ENCODE results near the gene NAALADL2. TPM values are rescaled to one million over a fixed set of nuclear protein-coding genes. Genes with fewer than 3 reads are reported as not detected.

The NAALADL2 gene
- total RNA-seq, 2 donors from 2014 or later = 0.35 TPM; not detected in 1

- no peak overlapping the region for H3K27ac Mint-ChIP-seq
- no peak for DNase-seq (ENCODE audit: low spot score in 2 of 2)
- no peaks in the 10 kb centered on the region for H3K36me3 Mint-ChIP-seq
- ATAC-seq = no peak
- H3K9me3 Mint-ChIP-seq = peaks cover 7 to 11% of the 10 kb centered on the region in 2 donors
These were observed 91.9 kb downstream of the NAALADL2 start for GRCh38 chr3:174951034-174951433.

GRCh38 chr3:174951498-174952005, 92.4 kb downstream of the NAALADL2 start:
- no peak for ATAC-seq
- Mint-ChIP-seq H3K9me3 (peaks cover 7 to 11% of the 10 kb centered on the region in 2 donors), H3K36me3 (no peaks in the 10 kb centered on the region), H3K27ac (no peak overlapping the region)
- DNase-seq (ENCODE audit: low spot score in 2 of 2) = no peak

DNA sequence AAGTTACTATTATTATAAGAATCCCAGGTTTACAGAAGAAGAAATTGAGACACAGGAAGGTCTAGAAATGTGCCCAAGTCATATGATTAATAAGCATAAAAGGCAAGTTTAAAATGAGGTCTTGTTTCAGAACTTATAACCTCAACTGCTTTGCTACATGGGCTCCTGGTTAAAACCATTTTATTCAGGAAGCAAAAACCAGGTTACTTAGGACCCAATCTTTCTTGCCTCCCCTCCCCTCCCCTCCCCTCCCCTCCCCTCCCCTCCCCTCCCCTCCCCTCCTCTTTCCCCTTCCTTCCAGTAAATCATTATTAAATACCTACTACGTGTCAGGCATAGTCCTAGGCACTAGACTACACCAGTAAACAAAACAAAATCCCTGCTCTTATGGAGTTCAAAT, 93.9 kb downstream of the NAALADL2 start:
- H3K27ac Mint-ChIP-seq = no peak overlapping the region
- ATAC-seq (no peak), DNase-seq (ENCODE audit: low spot score in 2 of 2) (no peak)
- H3K36me3 Mint-ChIP-seq = no peaks in the 10 kb centered on the region
- H3K9me3 Mint-ChIP-seq = peaks cover 11 to 18% of the 10 kb centered on the region in 2 donors

DNA sequence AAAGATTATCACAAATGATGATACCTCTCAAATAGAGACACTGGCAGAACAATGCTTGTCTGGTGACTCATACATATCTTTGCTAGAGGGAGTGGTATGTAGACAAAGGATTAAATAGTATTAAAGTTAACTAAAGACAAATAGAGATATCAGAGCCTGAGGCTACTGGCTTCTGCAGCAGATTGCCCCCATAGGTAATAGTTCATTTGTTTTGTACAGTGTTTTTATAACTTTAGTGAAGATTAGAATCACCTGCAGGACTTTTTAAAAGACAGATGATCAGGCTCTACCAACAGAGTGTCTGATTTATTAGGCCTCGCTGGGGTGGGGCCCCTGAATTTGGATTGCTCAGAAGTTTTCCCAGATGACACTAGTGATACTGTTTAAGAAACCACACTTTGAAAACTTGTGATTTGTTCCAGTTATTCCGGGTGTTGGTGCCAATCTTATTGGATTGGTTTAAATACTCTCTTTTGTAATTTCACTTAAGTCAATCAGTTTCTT, 96.4 kb downstream of the NAALADL2 start:
- ATAC-seq (no peak), DNase-seq (ENCODE audit: low spot score in 2 of 2) (no peak)
- Mint-ChIP-seq H3K9me3 (peaks cover 7 to 11% of the 10 kb centered on the region in 2 donors), H3K27ac (no peak overlapping the region), H3K36me3 (no peaks in the 10 kb centered on the region)

GRCh38 chr3:174957081-174957480, 97.9 kb downstream of the NAALADL2 start:
- Mint-ChIP-seq H3K36me3 (no peaks in the 10 kb centered on the region), H3K9me3 (peaks cover 5 to 11% of the 10 kb centered on the region in 2 donors), H3K27ac (no peak overlapping the region)
- DNase-seq (ENCODE audit: low spot score in 2 of 2) (no peak), ATAC-seq (no peak)

GRCh38 chr3:174957551-174958001, 98.4 kb downstream of the NAALADL2 start:
- no peak overlapping the region for H3K27ac Mint-ChIP-seq
- no peak for DNase-seq (ENCODE audit: low spot score in 2 of 2)
- no peak for ATAC-seq
- no peaks in the 10 kb centered on the region for H3K36me3 Mint-ChIP-seq
- peaks cover 3 to 11% of the 10 kb centered on the region in 2 donors for H3K9me3 Mint-ChIP-seq

DNA sequence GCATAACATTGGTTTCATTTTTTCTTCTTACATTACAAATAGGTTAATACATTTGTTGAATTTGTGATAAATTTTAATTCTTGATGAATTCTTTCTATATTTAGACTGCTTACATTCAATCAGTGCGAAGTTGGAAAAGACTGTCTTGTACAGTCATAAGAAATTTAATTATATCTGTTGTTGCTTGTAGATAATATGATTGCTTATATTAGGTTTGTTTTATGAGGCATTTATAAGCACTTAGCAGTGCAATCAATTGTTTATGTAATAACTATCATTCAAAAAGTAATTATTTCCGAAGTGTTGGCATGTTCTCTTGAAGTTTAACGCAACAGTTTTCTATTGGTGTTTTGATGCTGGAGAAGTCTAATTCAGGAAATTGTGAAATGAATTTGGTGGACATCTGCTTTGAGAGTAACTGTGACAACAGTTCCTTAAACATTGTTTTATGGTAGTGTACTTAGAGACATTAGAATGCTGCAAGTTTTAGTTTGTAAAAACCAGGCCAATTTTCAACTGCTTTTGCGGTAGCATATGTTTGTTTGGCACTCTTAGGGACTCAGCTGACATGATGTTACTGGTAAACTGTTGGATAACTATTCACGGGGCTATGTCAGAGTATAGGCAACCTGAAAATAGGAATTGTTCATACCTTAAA, 99.7 kb downstream of the NAALADL2 start:
- no peaks in the 10 kb centered on the region for H3K36me3 Mint-ChIP-seq
- no peak overlapping the region for H3K27ac Mint-ChIP-seq
- peaks cover 3 to 11% of the 10 kb centered on the region in 2 donors for H3K9me3 Mint-ChIP-seq
- ATAC-seq = no peak
- DNase-seq (ENCODE audit: low spot score in 2 of 2) = no peak

GRCh38 chr3:174959556-174960065, 100.5 kb downstream of the NAALADL2 start:
- ATAC-seq (no peak), DNase-seq (ENCODE audit: low spot score in 2 of 2) (no peak)
- H3K27ac Mint-ChIP-seq = no peak overlapping the region
- peaks cover 3 to 11% of the 10 kb centered on the region in 2 donors for H3K9me3 Mint-ChIP-seq
- no peaks in the 10 kb centered on the region for H3K36me3 Mint-ChIP-seq

DNA sequence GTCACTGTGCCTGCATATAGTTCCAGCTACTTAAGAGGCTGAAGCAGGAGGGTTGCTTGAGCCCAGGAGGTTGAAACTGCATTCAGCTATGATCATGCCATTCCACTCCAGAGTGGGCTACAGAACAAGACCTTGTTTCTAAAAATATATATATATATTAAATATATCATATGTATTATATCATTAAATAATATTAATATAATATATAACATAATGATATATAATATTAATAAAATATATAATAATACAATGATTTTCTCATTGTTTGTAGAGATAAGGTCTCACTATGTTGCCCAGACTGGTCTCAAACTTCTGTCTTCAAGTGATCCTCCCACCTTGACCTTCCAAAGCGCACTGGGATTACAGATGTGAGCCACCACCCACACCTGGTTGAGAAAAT, 101.8 kb downstream of the NAALADL2 start:
- Mint-ChIP-seq H3K9me3 (peaks cover 3 to 11% of the 10 kb centered on the region in 2 donors), H3K27ac (no peak overlapping the region), H3K36me3 (no peaks in the 10 kb centered on the region)
- no peak for DNase-seq (ENCODE audit: low spot score in 2 of 2)
- no peak for ATAC-seq

GRCh38 chr3:174973465-174973864, 114.3 kb downstream of the NAALADL2 start:
- Mint-ChIP-seq H3K27ac (no peak overlapping the region), H3K36me3 (no peaks in the 10 kb centered on the region), H3K9me3 (peaks cover 4 to 10% of the 10 kb centered on the region in 2 donors)
- no peak for ATAC-seq
- no peak for DNase-seq (ENCODE audit: low spot score in 2 of 2)

DNA sequence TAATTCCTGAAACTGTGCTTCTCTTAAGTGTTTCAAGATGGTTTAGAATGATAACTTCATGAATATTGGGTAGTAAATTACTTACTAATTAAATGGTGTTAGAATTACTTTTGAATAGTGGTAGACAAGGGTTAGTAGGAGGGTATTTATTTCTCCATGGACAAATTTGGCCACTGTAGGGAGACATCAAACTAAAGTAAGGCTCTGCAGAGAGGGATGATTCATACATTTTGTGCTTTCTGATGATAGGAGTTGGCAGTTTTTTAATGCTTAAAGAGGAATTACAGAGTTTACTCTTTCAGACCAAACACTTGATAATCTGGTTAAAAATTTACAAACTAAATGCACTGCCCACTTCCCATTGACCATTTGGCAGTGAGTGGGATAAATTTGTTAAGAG, 127.6 kb downstream of the NAALADL2 start:
- Mint-ChIP-seq H3K36me3 (no peaks in the 10 kb centered on the region), H3K9me3 (peaks cover 6 to 13% of the 10 kb centered on the region in 2 donors), H3K27ac (no peak overlapping the region)
- ATAC-seq (no peak), DNase-seq (ENCODE audit: low spot score in 2 of 2) (no peak)

DNA sequence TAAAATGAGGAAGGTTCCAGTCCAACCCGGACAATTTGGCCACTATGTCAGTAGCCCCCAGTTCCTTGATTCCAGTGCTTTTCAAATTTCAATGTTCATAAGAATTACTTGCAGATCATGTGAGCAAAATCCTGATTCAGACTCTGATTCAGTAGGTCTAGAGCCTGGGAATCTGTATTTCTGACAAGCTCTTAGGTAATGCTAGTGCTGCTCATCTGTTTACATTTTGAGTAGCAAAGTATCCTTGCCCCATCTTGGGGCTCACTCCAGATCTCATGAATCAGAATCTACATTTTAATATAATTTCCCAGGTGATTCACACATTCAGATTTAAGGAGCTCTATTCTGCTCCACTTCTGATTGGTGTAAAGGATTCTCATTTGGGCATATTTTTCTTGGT, 142.0 kb downstream of the NAALADL2 start:
- Mint-ChIP-seq H3K36me3 (no peaks in the 10 kb centered on the region), H3K27ac (no peak overlapping the region), H3K9me3 (peaks cover 8 to 10% of the 10 kb centered on the region in 2 donors)
- ATAC-seq = no peak
- DNase-seq (ENCODE audit: low spot score in 2 of 2) = no peak

GRCh38 chr3:175002732-175003143, 143.6 kb downstream of the NAALADL2 start:
- no peak for ATAC-seq
- Mint-ChIP-seq H3K27ac (no peak overlapping the region), H3K9me3 (peaks cover 8 to 10% of the 10 kb centered on the region in 2 donors), H3K36me3 (no peaks in the 10 kb centered on the region)
- no peak for DNase-seq (ENCODE audit: low spot score in 2 of 2)

DNA sequence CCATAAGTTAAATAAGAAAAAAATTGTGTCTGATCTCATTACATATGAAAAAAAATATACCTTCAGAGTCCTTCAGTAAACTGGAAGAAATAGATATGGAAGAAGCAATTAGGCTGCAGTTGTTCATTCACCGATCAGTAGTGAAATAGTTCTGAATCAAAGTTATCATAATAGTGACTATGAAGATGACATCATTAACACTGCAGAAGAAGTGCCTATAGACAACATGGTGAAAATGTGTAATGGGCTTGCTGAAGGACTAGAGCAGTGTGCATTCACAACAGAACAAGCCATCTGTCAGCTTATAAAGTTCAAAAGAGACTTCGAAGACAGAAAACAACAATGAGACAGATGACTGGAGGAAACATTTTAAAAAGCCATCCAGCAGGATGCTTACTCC, 144.5 kb downstream of the NAALADL2 start:
- no peaks in the 10 kb centered on the region for H3K36me3 Mint-ChIP-seq
- no peak for DNase-seq (ENCODE audit: low spot score in 2 of 2)
- no peak for ATAC-seq

DNA sequence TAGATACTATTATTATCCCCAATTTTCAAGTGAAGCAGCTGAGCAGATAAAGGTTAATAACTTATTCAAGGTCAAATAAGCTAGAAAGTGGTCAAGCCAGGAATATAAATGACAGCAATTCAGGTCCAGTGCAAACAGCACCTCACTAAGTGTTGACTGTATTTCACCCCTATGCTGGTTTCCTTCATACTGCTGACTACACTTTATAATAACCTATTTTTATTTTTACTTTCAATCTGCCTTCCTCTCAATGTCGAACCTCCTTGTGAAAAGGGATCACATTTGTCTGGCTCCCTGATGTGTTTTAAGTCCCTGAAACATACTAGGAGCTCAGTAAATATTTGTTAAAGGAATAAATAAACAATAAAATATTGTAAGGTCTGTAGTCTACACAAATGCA, 146.1 kb downstream of the NAALADL2 start:
- H3K36me3 Mint-ChIP-seq = no peaks in the 10 kb centered on the region
- DNase-seq (ENCODE audit: low spot score in 2 of 2) = no peak
- ATAC-seq = no peak
- H3K27ac Mint-ChIP-seq = no peak overlapping the region
- H3K9me3 Mint-ChIP-seq = peaks cover 8 to 10% of the 10 kb centered on the region in 2 donors

More for the DNA sequence above, 144.5 kb downstream of the NAALADL2 start:
- H3K27ac Mint-ChIP-seq = no peak overlapping the region
- peaks cover 8 to 10% of the 10 kb centered on the region in 2 donors for H3K9me3 Mint-ChIP-seq

DNA sequence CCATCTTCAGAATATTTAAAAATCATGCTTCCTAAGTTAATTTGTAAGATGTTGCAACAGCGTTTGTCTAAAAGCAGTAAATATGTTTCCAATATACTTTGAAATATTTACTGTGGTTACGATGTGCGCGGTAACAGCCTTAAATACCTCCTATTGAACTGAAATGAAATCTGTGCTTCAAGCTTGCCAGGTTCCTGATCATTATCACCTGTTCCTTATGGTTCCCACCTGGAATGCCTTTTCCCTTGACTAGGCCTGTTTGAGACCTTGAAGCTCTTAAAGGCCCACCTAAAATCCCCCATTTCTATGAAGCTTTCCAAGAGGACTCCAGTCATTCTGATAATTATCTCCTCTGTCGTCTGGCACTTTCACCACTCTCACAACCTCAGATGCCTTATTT, 146.7 kb downstream of the NAALADL2 start:
- H3K9me3 Mint-ChIP-seq = peaks cover 8 to 10% of the 10 kb centered on the region in 2 donors
- no peaks in the 10 kb centered on the region for H3K36me3 Mint-ChIP-seq
- no peak for DNase-seq (ENCODE audit: low spot score in 2 of 2)
- no peak overlapping the region for H3K27ac Mint-ChIP-seq
- no peak for ATAC-seq

DNA sequence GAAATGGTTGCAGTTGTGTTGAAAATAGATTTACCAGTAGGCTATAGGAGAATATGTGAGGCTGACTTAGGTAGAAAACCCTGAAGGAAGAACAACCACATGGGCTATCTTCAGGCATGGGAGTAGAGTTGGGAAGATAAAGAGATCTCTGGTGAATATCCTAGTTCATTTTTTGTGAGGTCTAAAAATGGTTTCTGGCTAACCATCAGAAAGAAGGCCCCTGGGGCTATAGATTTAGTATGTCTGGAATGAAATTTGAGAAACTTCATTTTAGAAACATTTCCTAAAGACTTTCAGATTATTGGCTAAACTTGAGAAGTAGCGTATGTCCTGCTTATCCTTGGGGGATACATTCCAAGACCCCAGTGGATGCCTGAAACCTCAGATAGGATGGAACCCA, 148.2 kb downstream of the NAALADL2 start:
- H3K36me3 Mint-ChIP-seq = no peaks in the 10 kb centered on the region
- ATAC-seq = no peak
- no peak for DNase-seq (ENCODE audit: low spot score in 2 of 2)

DNA sequence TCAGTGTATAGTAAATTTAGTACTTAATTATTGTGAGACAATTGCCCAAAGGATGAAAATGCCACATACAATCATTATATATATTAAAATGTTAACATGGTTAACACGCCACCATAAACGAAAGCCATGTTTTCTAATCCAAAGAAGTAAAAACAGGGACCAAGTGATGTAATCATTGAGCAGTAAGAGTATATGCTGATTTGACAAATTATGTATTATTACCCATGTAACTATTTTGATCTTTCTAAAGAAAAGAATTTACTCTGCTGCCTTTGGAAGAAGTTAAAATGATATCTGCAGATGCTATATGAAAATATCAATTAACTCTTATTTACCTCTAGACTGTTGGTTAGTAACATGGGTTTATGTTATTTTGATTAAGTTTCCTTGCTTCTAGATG, 150.2 kb downstream of the NAALADL2 start:
- no peak for DNase-seq (ENCODE audit: low spot score in 2 of 2)
- Mint-ChIP-seq H3K27ac (no peak overlapping the region), H3K9me3 (peaks cover 3 to 9% of the 10 kb centered on the region in 2 donors), H3K36me3 (no peaks in the 10 kb centered on the region)
- no peak for ATAC-seq

More for the DNA sequence above, 148.2 kb downstream of the NAALADL2 start:
- H3K9me3 Mint-ChIP-seq = peaks cover 3 to 4% of the 10 kb centered on the region in 2 donors
- no peak overlapping the region for H3K27ac Mint-ChIP-seq
